ENCODE results near the gene MYCT1. TPM values are rescaled to one million over a fixed set of nuclear protein-coding genes. Genes with fewer than 3 reads are reported as not detected.
"Not testable (repeated sequence)": the region's sequence is repeated elsewhere in the genome, so short reads cannot be mapped to it uniquely, and the experiment has no call there.

Gene MYCT1
- total RNA-seq, 3 donors from 2014 or later, result 2.3 to 6.2 (median 3.8) TPM

GRCh38 chr6:152701081-152701862, 3.6 kb downstream of the MYCT1 start:
- ATAC-seq (no peak), DNase-seq (no peak)
- no peaks in the 10 kb centered on the region for H3K9me3 ChIP-seq
- intact Hi-C loops (cut with DNase I, micrococcal nuclease), result no loop called here
- TF ChIP-seq CTCF (IDR thresholded peaks at IDR 0.05), result no peak
- H3K36me3 ChIP-seq (ENCODE audit: low read depth), result no peaks in the 10 kb centered on the region
- H3K4me3 ChIP-seq, result no peak overlapping the region
- no peaks in the 10 kb centered on the region for H3K4me1 ChIP-seq (ENCODE audit: low read depth)

GRCh38 chr6:152701863-152702401, 4.2 kb downstream of the MYCT1 start:
- H3K36me3 ChIP-seq (ENCODE audit: low read depth), result no peaks in the 10 kb centered on the region
- DNase-seq, result no peak
- no peak overlapping the region for H3K4me3 ChIP-seq
- H3K9me3 ChIP-seq, result no peaks in the 10 kb centered on the region
- H3K4me1 ChIP-seq (ENCODE audit: low read depth), result no peaks in the 10 kb centered on the region
- intact Hi-C loops (cut with DNase I, micrococcal nuclease), result no loop called here
- TF ChIP-seq CTCF (IDR thresholded peaks at IDR 0.05), result no peak
- ATAC-seq, result no peak

- DNase-seq; H3K36me3 ChIP-seq (ENCODE audit: low read depth); ATAC-seq; H3K9me3 ChIP-seq; intact Hi-C loops (cut with DNase I, micrococcal nuclease); H3K4me1 ChIP-seq (ENCODE audit: low read depth); H3K4me3 ChIP-seq: not testable (repeated sequence)
These were observed 6.1 kb downstream of the MYCT1 start for GRCh38 chr6:152703750-152704149.

GRCh38 chr6:152705327-152705726, 7.6 kb downstream of the MYCT1 start:
- Histone ChIP-seq H3K9me3 (peaks cover 9% of the 10 kb centered on the region), H3K36me3 (ENCODE audit: low read depth) (no peaks in the 10 kb centered on the region), H3K4me1 (ENCODE audit: low read depth) (no peaks in the 10 kb centered on the region), H3K4me3 (no peak overlapping the region)
- no peak for DNase-seq
- ATAC-seq, result no peak
- intact Hi-C loops (cut with DNase I, micrococcal nuclease), result no loop called here
- no peak for TF ChIP-seq CTCF (IDR thresholded peaks at IDR 0.05)

GRCh38 chr6:152716322-152716721, 18.6 kb downstream of the MYCT1 start:
- ATAC-seq, result no peak
- no peak for DNase-seq
- no peak overlapping the region for H3K4me3 ChIP-seq
- TF ChIP-seq CTCF (IDR thresholded peaks at IDR 0.05), result no peak
- H3K36me3 ChIP-seq (ENCODE audit: low read depth), result no peaks in the 10 kb centered on the region
- intact Hi-C loops (cut with DNase I, micrococcal nuclease), result no loop called here
- H3K9me3 ChIP-seq, result no peaks in the 10 kb centered on the region
- no peaks in the 10 kb centered on the region for H3K4me1 ChIP-seq (ENCODE audit: low read depth)

GRCh38 chr6:152720974-152721373, 23.3 kb downstream of the MYCT1 start:
- H3K36me3 ChIP-seq (ENCODE audit: low read depth), result no peaks in the 10 kb centered on the region
- H3K4me1 ChIP-seq (ENCODE audit: low read depth), result no peaks in the 10 kb centered on the region
- TF ChIP-seq CTCF (IDR thresholded peaks at IDR 0.05), result no peak
- no peak for DNase-seq
- H3K4me3 ChIP-seq, result no peak overlapping the region
- ATAC-seq, result no peak
- intact Hi-C loops (cut with DNase I, micrococcal nuclease), result no loop called here
- no peaks in the 10 kb centered on the region for H3K9me3 ChIP-seq

All from mucosa of descending colon (tissue), 3 donors.